GM23338 (cell line): ENCODE measurements around the gene GNA12.

Experiments
- CREB1 ChIP-seq: fragments of 250-450 bp; sonication (Bioruptor Pico); IDR thresholded peaks from 2 replicates; pipeline ENCODE4 v1.5.0; 2020; ENCODE audit warnings: low read depth, mild to moderate bottlenecking, moderate library complexity
- CTCF ChIP-seq, 2 experiments: fragments of 200-600 bp in 1 of 2; sonication (generic) in 1 of 2; conservative IDR thresholded peaks; 2 replicates each; pipeline versions ENCODE4 v1.5.1 to v1.6.1; 2016 to 2017; ENCODE audit warnings: antibody characterized with exemption in 2 of 2, low read depth in 2 of 2, mild to moderate bottlenecking in 2 of 2, moderate library complexity in 1 of 2
- ETS1 ChIP-seq: IDR thresholded peaks from 2 replicates; pipeline ENCODE4 v1.6.1; 2016; ENCODE audit warnings: antibody characterized with exemption
- EZH2 ChIP-seq: fragments of 200-600 bp; sonication (generic); IDR thresholded peaks from one replicate; pipeline ENCODE4 v1.8.0; 2017; ENCODE audit warnings: antibody characterized with exemption, mild to moderate bottlenecking, low read depth; ENCODE audit not compliant: unreplicated experiment
- EZH2phosphoT487 ChIP-seq: fragments of 200-600 bp; sonication (generic); IDR thresholded peaks from one replicate; pipeline ENCODE4 v1.8.1; 2018; ENCODE audit warnings: antibody characterized with exemption; ENCODE audit not compliant: unreplicated experiment
- JUNB ChIP-seq: IDR thresholded peaks from one replicate; pipeline ENCODE4 v1.6.1; 2016; ENCODE audit warnings: antibody characterized with exemption; ENCODE audit not compliant: unreplicated experiment
- NANOG ChIP-seq: IDR thresholded peaks from 2 replicates; pipeline ENCODE4 v1.6.1; 2016; ENCODE audit warnings: antibody characterized with exemption, borderline replicate concordance
- POLR2AphosphoS5 ChIP-seq: IDR thresholded peaks from 2 replicates; pipeline ENCODE4 v1.6.1; 2016; ENCODE audit warnings: antibody characterized with exemption, low read depth
- REST ChIP-seq: IDR thresholded peaks from one replicate; pipeline ENCODE4 v1.6.1; 2018; ENCODE audit warnings: antibody characterized with exemption; ENCODE audit not compliant: unreplicated experiment
- STAT1 ChIP-seq: IDR thresholded peaks from one replicate; pipeline ENCODE4 v1.6.1; 2016; ENCODE audit warnings: antibody characterized with exemption; ENCODE audit not compliant: unreplicated experiment
- ZNF114 ChIP-seq: fragments of 250-450 bp; sonication (Bioruptor Pico); IDR thresholded peaks from 2 replicates; pipeline ENCODE4 v1.5.0; 2020; ENCODE audit warnings: mild to moderate bottlenecking, moderate library complexity
- ZNF331 ChIP-seq: fragments of 250-450 bp; sonication (Bioruptor Pico); IDR thresholded peaks from 2 replicates; pipeline ENCODE4 v1.5.0; 2020; ENCODE audit warnings: low read depth, mild to moderate bottlenecking, moderate library complexity
- ZNF462 ChIP-seq: fragments of 250-450 bp; sonication (Bioruptor Pico); IDR thresholded peaks from 2 replicates; pipeline ENCODE4 v1.5.0; 2020; ENCODE audit warnings: mild to moderate bottlenecking, moderate library complexity

- no peak for TF ChIP-seq CTCF (conservative IDR thresholded peaks at IDR 0.05; ENCODE audit: low read depth in 2 of 2)
- TF ChIP-seq ZNF114 (CRISPR knock-in tag): no peak
- no peak for TF ChIP-seq CREB1 (CRISPR knock-in tag)
- no peak for TF ChIP-seq POLR2AphosphoS5
- TF ChIP-seq EZH2phosphoT487: no peak
- TF ChIP-seq EZH2: no peak
- TF ChIP-seq REST: no peak
- TF ChIP-seq ZNF462 (CRISPR knock-in tag): no peak
- TF ChIP-seq ZNF331 (CRISPR knock-in tag): no peak
- TF ChIP-seq STAT1: no peak
- TF ChIP-seq ETS1: no peak
- no peak for TF ChIP-seq JUNB
- no peak for TF ChIP-seq NANOG
Observed at GRCh38 chr7:2883101-2883500, 39.0 kb upstream of the GNA12 start.
